Parathyroid adenoma (tissue), 2 donors: Measurements from ENCODE around the gene SUN5.

Experiments
- H2AFZ ChIP-seq: fragments of 300-600 bp; sonication (generic); one replicate; pipeline ENCODE4 v1.7.0; 2017; ENCODE audit warnings: antibody characterized with exemption, mild to moderate bottlenecking
- H3K27ac ChIP-seq: fragments of 300-600 bp; sonication (generic); one replicate; pipeline ENCODE4 v1.7.0; 2017
- H3K27me3 ChIP-seq: fragments of 300-600 bp; sonication (generic); one replicate; pipeline ENCODE4 v1.7.0; 2017; ENCODE audit warnings: low read length; ENCODE audit not compliant: control insufficient read depth, insufficient read depth
- H3K36me3 ChIP-seq: fragments of 300-600 bp; sonication (generic); one replicate; pipeline ENCODE4 v1.7.0; 2017; ENCODE audit warnings: low read length; ENCODE audit not compliant: control insufficient read depth, insufficient read depth
- H3K4me1 ChIP-seq: fragments of 300-600 bp; sonication (generic); one replicate; pipeline ENCODE4 v1.7.0; 2017; ENCODE audit warnings: control low read depth
- H3K4me2 ChIP-seq: fragments of 300-600 bp; sonication (generic); one replicate; pipeline ENCODE4 v1.7.0; 2017; ENCODE audit warnings: low read length
- H3K4me3 ChIP-seq: fragments of 300-600 bp; sonication (generic); one replicate; pipeline ENCODE4 v1.7.0; 2017; ENCODE audit warnings: low read depth, low read length
- H3K79me2 ChIP-seq: fragments of 300-600 bp; sonication (generic); one replicate; pipeline ENCODE4 v1.7.0; 2017; ENCODE audit warnings: control low read depth
- H3K9ac ChIP-seq: fragments of 300-600 bp; sonication (generic); one replicate; pipeline ENCODE4 v1.7.0; 2017; ENCODE audit warnings: mild to moderate bottlenecking
- H3K9me3 ChIP-seq: fragments of 300-600 bp; sonication (generic); one replicate; pipeline ENCODE4 v1.7.0; 2017; ENCODE audit warnings: low read length; ENCODE audit not compliant: control insufficient read depth
- CTCF ChIP-seq: fragments of 300-600 bp; sonication (generic); IDR thresholded peaks from one replicate; pipeline ENCODE4 v1.7.0; 2017; ENCODE audit warnings: antibody characterized with exemption, mild to moderate bottlenecking
- donor health status: primary hyperparathyroidism.

The SUN5 gene

GRCh38 chr20:33026779-33027759 is 22.8 kb upstream of the SUN5 start:
- no peaks in the 10 kb centered on the region for H3K36me3 ChIP-seq
- no peaks in the 10 kb centered on the region for H3K9me3 ChIP-seq
- H3K4me3 ChIP-seq, result no peak overlapping the region
- no peaks in the 10 kb centered on the region for H3K4me1 ChIP-seq
- no peak for TF ChIP-seq CTCF
- no peaks in the 10 kb centered on the region for H3K79me2 ChIP-seq
- peaks cover 3% of the 10 kb centered on the region for H3K27me3 ChIP-seq
- no peak overlapping the region for H3K27ac ChIP-seq
- H2AFZ ChIP-seq, result no peak overlapping the region
- no peak overlapping the region for H3K4me2 ChIP-seq
- H3K9ac ChIP-seq, result no peak overlapping the region

GRCh38 chr20:33026072-33026778 is 22.0 kb upstream of the SUN5 start:
- Histone ChIP-seq H3K27ac (no peak overlapping the region), H3K27me3 (peaks cover 3% of the 10 kb centered on the region), H3K9ac (no peak overlapping the region)

DNA sequence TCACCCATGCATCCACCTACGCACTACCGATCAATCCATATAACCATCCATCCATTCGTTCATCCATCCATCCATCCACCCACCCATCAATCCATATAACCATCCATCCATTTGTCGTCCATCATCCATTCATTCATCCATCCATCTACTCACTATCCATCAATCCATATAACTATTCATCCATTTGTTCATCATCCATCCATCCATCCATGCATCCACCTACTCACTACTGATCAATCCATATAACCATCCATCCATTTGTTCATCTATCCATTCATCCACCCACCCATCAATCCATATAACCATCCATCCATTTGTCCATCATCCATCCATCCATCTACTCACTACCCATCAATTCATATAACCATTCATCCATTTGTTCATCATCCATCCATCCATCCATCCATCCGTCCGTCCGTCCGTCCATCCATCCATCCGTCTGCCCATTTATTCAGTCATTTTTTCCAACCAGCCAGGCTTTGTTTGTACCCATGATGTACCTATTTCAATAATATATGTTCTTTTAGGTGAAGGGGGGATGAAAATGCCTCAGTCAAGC is 21.2 kb upstream of the SUN5 start:
- Histone ChIP-seq H3K27me3 (peaks cover 3% of the 10 kb centered on the region), H3K79me2 (no peaks in the 10 kb centered on the region), H3K36me3 (no peaks in the 10 kb centered on the region), H3K27ac (no peak overlapping the region), H3K4me3 (no peak overlapping the region), H3K9me3 (no peaks in the 10 kb centered on the region), H2AFZ (no peak overlapping the region), H3K4me2 (no peak overlapping the region), H3K9ac (no peak overlapping the region), H3K4me1 (no peaks in the 10 kb centered on the region)
- TF ChIP-seq CTCF, result no peak

More at GRCh38 chr20:33026072-33026778, 22.0 kb upstream of the SUN5 start:
- TF ChIP-seq CTCF, result no peak
- Histone ChIP-seq H3K4me3 (no peak overlapping the region), H3K4me1 (no peaks in the 10 kb centered on the region), H2AFZ (no peak overlapping the region), H3K36me3 (no peaks in the 10 kb centered on the region), H3K4me2 (no peak overlapping the region), H3K9me3 (no peaks in the 10 kb centered on the region), H3K79me2 (no peaks in the 10 kb centered on the region)

GRCh38 chr20:33024609-33025317 is 20.5 kb upstream of the SUN5 start:
- Histone ChIP-seq H3K79me2 (no peaks in the 10 kb centered on the region), H2AFZ (no peak overlapping the region), H3K27me3 (peaks cover 3% of the 10 kb centered on the region), H3K4me3 (no peak overlapping the region), H3K36me3 (no peaks in the 10 kb centered on the region), H3K9me3 (no peaks in the 10 kb centered on the region), H3K9ac (no peak overlapping the region), H3K4me2 (no peak overlapping the region), H3K4me1 (no peaks in the 10 kb centered on the region), H3K27ac (no peak overlapping the region)
- no peak for TF ChIP-seq CTCF
